Right lobe of liver (tissue), 6 donors: ENCODE results near the gene SENP6. TPM values are rescaled to one million over a fixed set of nuclear protein-coding genes. Genes with fewer than 3 reads are reported as not detected.
"Not testable (repeated sequence)": the region's sequence is repeated elsewhere in the genome, so short reads cannot be mapped to it uniquely, and the experiment has no call there.

Source experiments
- ATAC-seq, 4 donors: fragments of 200-7000 bp; cut with Tn5 transposase; one replicate each; pipeline ENCODE4 v1.9.1; 2020; ENCODE audit warnings: mild to moderate bottlenecking in 4 of 4, moderate library complexity in 4 of 4
- DNase-seq, 3 donors: peaks; one replicate each; pipeline ENCODE4 v3.0.0-alpha.2; 2020
- H3K27ac ChIP-seq, 3 donors: fragments of 200-600 bp; one replicate each; pipeline ENCODE4 v1.8.0; 2022
- H3K27me3 ChIP-seq, 2 donors: fragments of 200-600 bp; one replicate each; pipeline ENCODE4 v1.8.0; 2022
- H3K36me3 ChIP-seq, 4 donors: fragments of 200-600 bp; sonication (generic) in 1 of 4; one replicate each; pipeline versions ENCODE4 v1.5.1 to v1.8.0; 2017 to 2022; ENCODE audit warnings: control low read depth in 1 of 4
- H3K4me1 ChIP-seq, 4 donors: fragments of 200-600 bp; sonication (generic) in 1 of 4; one replicate each; pipeline versions ENCODE4 v1.5.1 to v1.8.0; 2017 to 2022; ENCODE audit warnings: control low read depth in 1 of 4
- H3K4me3 ChIP-seq, 3 donors: fragments of 200-600 bp; one replicate each; pipeline ENCODE4 v1.8.0; 2022
- H3K9me3 ChIP-seq, 4 donors: fragments of 200-600 bp; sonication (generic) in 1 of 4; one replicate each; pipeline versions ENCODE4 v1.5.1 to v1.8.0; 2017 to 2022; ENCODE audit warnings: control low read depth in 1 of 4
- POLR2A ChIP-seq: fragments of 450-650 bp; IDR thresholded peaks from one replicate; pipeline ENCODE4 v1.6.1; 2017; ENCODE audit warnings: antibody characterized with exemption, mild to moderate bottlenecking
- WGBS: methylation state at CpG from one replicate; pipeline ENCODE4 v1.1.6; 2018; ENCODE audit warnings: low coverage, low lambda C conversion rate; ENCODE audit not compliant: insufficient coverage; ENCODE audit errors: missing lambda C conversion rate; 5-methylcytosine and 5-hydroxymethylcytosine counted together
- intact Hi-C, 2 donors: fragments of 100-400 bp; cut with DNase I; formaldehyde crosslinking; loops; one replicate each; pipeline versions ENCODE4 v1.11.2 to v1.14.1; 2022
- total RNA-seq, 6 experiments: library from RNA; depleted of rRNA in 2 of 6; stranded (reverse); fragments of >200 nt in 2 of 6; fragmentation: NEBNext Ultra II Directional in 3 of 6; extraction: Animal tissue kit (Norgen Biotek cat#: 25700) in 3 of 6; gene quantifications; one replicate each; pipeline versions ENCODE4 v1.1.0 to v1.2.4, GENCODE V29; 2016 to 2023
- TF ChIP-seq, protein P1 (sequence below), 4 donors: fragments of 200-600 bp in 3 of 4; fragments of 450-650 bp in 1 of 4; IDR thresholded peaks; one replicate each; pipeline versions ENCODE4 v1.5.1 to v1.8.0; 2016 to 2022; ENCODE audit warnings: antibody characterized with exemption in 4 of 4, mild to moderate bottlenecking in 2 of 4
- donor health status: DM: no; HTN: yes; CAD: no.
- donor health status: DM: no; HTN: no; CAD: no.
- donor health status: DM: no; HTN: no; CAD: no.
- donor health status: DM: no; HTN: yes; CAD: no.
- donor health status: DM: no; HTN: yes; CAD: no.

The SENP6 gene
- total RNA-seq, 6 experiments from 2014 or later: 21.8 to 43.4 (median 31.6) TPM

DNA sequence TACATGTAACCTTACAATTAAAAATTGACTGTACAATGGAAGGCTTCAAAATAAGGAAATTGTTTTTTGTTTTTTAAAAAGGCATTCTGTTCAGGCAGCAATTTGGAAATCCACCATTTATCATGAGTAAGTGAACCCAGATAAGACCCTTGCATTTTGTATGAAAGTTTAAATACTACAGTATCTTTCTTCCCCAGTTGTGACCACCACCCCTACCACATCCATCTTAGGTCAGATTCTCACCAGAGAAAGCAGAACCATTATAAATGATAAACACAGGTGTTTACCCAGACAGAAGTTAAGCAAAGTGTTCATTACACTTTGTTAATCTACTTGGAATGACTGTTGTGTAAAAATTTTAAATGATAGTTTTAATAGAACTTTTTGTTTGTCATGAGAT is 20.2 kb downstream of the SENP6 start:
- intact Hi-C loops: no loop called here
- no peak for ATAC-seq
- TF ChIP-seq POLR2A: no peak
- TF ChIP-seq, protein P1, sequence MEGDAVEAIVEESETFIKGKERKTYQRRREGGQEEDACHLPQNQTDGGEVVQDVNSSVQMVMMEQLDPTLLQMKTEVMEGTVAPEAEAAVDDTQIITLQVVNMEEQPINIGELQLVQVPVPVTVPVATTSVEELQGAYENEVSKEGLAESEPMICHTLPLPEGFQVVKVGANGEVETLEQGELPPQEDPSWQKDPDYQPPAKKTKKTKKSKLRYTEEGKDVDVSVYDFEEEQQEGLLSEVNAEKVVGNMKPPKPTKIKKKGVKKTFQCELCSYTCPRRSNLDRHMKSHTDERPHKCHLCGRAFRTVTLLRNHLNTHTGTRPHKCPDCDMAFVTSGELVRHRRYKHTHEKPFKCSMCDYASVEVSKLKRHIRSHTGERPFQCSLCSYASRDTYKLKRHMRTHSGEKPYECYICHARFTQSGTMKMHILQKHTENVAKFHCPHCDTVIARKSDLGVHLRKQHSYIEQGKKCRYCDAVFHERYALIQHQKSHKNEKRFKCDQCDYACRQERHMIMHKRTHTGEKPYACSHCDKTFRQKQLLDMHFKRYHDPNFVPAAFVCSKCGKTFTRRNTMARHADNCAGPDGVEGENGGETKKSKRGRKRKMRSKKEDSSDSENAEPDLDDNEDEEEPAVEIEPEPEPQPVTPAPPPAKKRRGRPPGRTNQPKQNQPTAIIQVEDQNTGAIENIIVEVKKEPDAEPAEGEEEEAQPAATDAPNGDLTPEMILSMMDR (IDR thresholded peaks at IDR 0.05): no peak
- H3K27ac ChIP-seq: no peak overlapping the region
- H3K4me3 ChIP-seq: no peak overlapping the region
- H3K4me1 ChIP-seq: peaks cover 0 to 54% (median 4%) of the 10 kb centered on the region in 4 donors
- H3K36me3 ChIP-seq: no peaks in the 10 kb centered on the region
- H3K27me3 ChIP-seq: no peaks in the 10 kb centered on the region
- no peaks in the 10 kb centered on the region for H3K9me3 ChIP-seq
- DNase-seq: no peak

DNA sequence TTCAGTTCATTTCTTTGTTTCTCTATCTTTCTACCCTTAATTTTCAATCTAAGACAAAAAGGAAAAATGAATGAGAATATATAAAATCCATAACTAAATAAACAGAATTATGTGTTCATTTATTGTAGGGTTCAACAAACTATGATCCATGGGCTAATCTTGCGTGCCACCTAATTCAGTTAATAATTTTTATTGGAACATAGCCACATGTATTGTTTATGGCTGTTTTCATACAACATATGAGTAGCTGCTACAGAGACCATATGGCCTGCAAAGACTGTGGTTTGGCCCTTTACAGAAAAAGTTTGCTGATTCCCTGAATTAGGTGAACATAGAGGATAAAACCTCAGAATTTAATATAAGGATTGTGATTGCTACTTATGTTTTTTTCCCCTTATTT is 21.8 kb downstream of the SENP6 start:
- Histone ChIP-seq H3K27me3 (no peaks in the 10 kb centered on the region), H3K36me3 (no peaks in the 10 kb centered on the region), H3K4me1 (peaks cover 0 to 54% (median 4%) of the 10 kb centered on the region in 4 donors), H3K4me3 (no peak overlapping the region), H3K9me3 (no peaks in the 10 kb centered on the region), H3K27ac (no peak overlapping the region)
- TF ChIP-seq POLR2A: no peak
- TF ChIP-seq, protein P1 (IDR thresholded peaks at IDR 0.05): no peak
- DNase-seq (no peak), ATAC-seq (no peak)
- intact Hi-C loops: no loop called here
- 75% methylated on average over 1 of the region's 1 CpG for whole genome bisulfite sequencing

DNA sequence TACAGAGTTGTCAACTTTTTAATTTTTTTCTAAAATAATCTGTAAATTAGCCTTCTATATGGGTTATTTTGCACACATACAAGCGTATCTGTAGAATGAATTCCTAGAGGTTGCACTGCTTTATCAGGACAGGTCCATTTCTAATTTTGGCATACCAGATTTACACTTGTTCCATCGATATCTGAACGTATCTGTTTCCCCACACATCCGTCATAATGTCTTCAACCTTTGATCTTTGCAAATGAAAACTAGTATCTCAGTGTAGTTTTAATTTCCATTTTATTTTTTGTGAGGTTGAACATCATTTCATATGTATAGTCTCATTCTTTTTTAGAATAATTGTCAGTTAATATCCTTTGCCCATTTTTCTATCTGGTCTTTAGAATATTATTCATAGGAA is 22.7 kb downstream of the SENP6 start:
- intact Hi-C loops: no loop called here
- no peaks in the 10 kb centered on the region for H3K9me3 ChIP-seq
- peak; percentile 42 to 62 (median 49) for ATAC-seq
- no peak overlapping the region for H3K4me3 ChIP-seq
- TF ChIP-seq POLR2A: no peak
- TF ChIP-seq, protein P1 (IDR thresholded peaks at IDR 0.05): no peak
- peaks cover 0 to 49% (median 4%) of the 10 kb centered on the region in 4 donors for H3K4me1 ChIP-seq
- no peaks in the 10 kb centered on the region for H3K36me3 ChIP-seq
- H3K27me3 ChIP-seq: no peaks in the 10 kb centered on the region
- DNase-seq: no peak
- H3K27ac ChIP-seq: no peak overlapping the region
- 41% methylated on average over 4 of the region's 4 CpGs for WGBS

DNA sequence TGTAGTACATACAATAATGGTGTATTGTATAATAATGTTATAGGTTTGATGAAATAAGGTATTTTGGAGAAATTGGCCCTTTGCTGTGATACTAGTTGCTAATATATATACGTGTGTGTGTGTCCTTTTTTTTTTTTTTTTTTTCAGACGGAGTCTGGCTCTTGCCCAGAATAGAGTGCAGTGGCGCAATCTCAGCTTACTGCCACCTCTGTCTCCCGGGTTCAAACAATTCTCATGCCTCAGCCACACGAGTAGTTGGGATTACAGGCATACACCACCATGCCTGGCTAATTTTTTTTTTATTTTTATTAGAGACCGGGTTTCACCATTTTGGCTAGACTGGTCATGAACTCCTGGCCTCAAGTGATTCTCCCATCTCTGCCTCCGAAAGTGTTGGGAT is 23.3 kb downstream of the SENP6 start:
- 28% methylated on average over 7 of the region's 7 CpGs for WGBS
- DNase-seq (peak in 1 of 3 donors; percentile 66), ATAC-seq (peak; percentile 76 to 84 (median 78))
- peaks cover 0 to 43% (median 3%) of the 10 kb centered on the region in 4 donors for H3K4me1 ChIP-seq
- H3K36me3 ChIP-seq: no peaks in the 10 kb centered on the region
- H3K27me3 ChIP-seq: no peaks in the 10 kb centered on the region
- no peak overlapping the region for H3K4me3 ChIP-seq
- no peaks in the 10 kb centered on the region for H3K9me3 ChIP-seq
- intact Hi-C loops: no loop called here
- TF ChIP-seq, protein P1 (IDR thresholded peaks at IDR 0.05): no peak
- no peak for TF ChIP-seq POLR2A
- H3K27ac ChIP-seq: no peak overlapping the region

DNA sequence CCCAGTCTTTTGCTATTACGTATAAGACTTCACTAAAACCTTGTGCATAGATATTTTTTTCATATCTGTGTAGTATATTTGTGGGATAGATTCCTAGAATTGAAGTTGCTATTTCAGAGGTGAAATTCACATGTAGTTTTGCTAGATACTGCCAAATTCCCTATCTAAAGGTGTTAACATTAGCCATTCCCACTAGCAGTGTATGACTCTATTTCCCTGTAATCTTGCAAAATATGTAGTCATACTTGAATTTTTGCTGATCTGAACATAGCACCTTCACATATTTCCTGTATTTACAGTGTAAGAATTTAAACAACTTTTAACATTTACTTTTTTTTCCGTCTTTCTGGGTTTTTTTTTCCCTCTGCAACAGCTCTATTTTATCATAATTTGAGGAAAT is 24.9 kb downstream of the SENP6 start:
- Histone ChIP-seq H3K9me3 (no peaks in the 10 kb centered on the region), H3K4me1 (peaks cover 0 to 27% (median 0%) of the 10 kb centered on the region in 4 donors), H3K36me3 (no peaks in the 10 kb centered on the region), H3K4me3 (no peak overlapping the region), H3K27ac (no peak overlapping the region), H3K27me3 (no peaks in the 10 kb centered on the region)
- WGBS: 79% methylated on average over 2 of the region's 2 CpGs
- intact Hi-C loops: no loop called here
- ATAC-seq: no peak
- no peak for DNase-seq
- TF ChIP-seq, protein P1 (IDR thresholded peaks at IDR 0.05): no peak
- no peak for TF ChIP-seq POLR2A

DNA sequence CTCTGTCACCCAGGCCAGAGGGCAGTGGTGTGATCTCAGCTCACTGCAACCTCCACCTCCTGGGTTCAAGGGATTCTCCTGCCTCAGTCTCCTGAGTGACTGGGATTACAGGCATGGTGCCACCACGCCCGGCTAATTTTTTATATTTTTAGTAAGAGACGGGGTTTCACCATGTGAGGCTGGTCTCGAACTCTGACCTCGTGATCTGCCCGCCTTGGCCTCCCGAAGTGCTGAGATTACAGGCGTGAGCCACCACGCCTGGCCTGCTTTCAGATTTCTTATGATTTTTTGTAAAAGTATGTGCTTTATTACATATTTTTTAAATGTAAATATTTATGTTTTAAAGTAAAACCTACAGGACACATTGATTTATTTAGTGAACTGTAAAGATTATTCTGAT is 26.0 kb downstream of the SENP6 start:
- H3K9me3 ChIP-seq, H3K27me3 ChIP-seq, H3K36me3 ChIP-seq, H3K27ac ChIP-seq, H3K4me3 ChIP-seq, DNase-seq, intact Hi-C loops, ATAC-seq: not testable (repeated sequence)
- whole genome bisulfite sequencing: 97% methylated on average over 9 of the region's 9 CpGs
- peaks cover 0 to 16% (median 0%) of the 10 kb centered on the region in 4 donors for H3K4me1 ChIP-seq
